LNCAP (cell line): Measurements from ENCODE around the gene ANKZF1.

Source experiments
- CTCF ChIP-seq: fragments of 450-650 bp; IDR thresholded peaks from 2 replicates; pipeline ENCODE4 v1.5.1; 2017; ENCODE audit warnings: mild to moderate bottlenecking

The ANKZF1 gene

GRCh38 chr2:219206328-219207133, 23.1 kb upstream of the ANKZF1 start, which contains the start of gene ZFAND2B:
TSS of gene ZFAND2B (plus strand) at chr2:219206782. CDS start at chr2:219206988, 206 bp downstream.
- no peak for TF ChIP-seq CTCF

DNA sequence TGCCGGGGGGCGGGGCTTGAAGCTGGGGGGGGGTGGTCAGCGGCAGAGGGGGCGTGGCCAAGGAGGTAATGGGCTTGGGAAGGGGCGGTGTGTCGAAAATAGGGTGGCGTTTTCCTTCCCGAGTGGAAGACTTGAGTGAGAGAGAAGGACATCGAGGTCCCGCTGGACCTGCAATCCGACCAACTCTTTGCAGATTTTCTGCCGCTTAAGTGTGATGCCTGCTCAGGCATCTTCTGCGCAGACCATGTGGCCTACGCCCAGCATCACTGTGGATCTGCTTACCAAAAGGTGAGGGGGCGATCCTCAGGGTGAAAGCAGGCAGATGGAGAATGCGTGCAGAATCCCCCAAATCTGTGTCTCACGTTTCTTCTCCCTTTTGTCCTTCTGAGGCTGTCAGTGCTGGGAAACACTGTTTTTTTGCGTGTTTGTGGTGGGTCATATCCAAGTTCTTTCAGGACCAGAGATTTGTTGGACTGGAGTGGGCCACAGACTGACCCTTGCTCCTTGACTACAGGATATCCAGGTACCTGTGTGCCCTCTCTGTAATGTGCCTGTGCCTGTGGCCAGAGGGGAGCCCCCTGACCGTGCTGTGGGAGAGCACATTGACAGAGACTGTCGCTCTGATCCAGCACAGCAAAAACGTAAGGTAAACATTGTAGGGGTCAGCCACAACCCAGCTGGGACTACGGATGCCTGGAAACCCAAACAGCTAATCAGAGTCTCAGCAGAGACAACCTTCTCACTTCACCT, 22.3 kb upstream of the ANKZF1 start:
- TF ChIP-seq CTCF, result no peak

- TF ChIP-seq CTCF, result no peak
Observed at GRCh38 chr2:219207884-219208740, 21.5 kb upstream of the ANKZF1 start.

DNA sequence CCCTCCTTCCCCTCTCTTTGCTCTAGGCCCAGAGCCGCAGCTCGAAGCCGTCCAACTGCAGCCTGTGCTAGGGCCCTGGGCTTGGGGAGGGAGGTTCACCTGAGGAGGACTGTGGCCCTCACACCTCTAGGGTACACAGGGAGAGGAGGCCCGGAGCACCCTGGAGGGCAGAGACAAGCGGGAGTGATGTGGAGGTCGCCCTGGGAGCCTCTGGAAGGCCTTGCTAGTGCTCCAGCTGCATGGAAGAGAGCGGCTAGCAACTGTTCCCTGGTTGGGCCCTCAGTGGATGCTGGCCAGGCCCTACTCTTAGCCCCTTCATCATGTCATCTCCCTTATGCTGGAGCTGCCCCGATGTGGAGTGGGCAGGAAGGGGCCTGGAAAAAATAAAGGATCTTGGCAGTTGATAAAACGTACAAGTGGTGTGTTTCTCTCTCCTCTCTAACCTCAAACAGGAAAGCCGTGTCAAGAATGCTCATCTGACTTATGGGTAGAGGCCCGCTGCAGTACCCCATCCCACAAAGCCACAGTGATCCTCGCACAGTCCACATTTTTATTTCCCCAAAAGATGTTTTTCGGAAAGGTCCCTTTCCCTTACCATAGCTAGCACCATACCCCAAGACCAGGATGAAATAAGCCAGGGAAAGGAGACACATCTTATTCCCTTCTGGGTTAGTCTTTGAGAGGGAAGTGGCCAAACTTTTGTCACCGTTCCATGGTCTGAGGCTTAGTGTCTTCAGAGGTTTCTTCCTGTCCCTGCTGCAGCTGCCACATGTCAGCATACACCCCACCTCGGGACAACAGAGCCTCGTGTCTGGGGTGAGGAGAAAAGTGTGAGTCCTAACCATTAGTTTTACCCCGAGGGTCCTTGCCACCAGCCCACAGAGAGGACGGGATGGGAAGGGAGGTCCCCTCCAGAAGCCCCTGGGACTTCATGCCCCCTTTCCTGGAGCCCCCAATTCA, 20.1 kb upstream of the ANKZF1 start:
- TF ChIP-seq CTCF, result no peak

GRCh38 chr2:219210196-219210885, 19.3 kb upstream of the ANKZF1 start:
- no peak for TF ChIP-seq CTCF

- no peak for TF ChIP-seq CTCF
Observed at GRCh38 chr2:219210886-219211362, 18.7 kb upstream of the ANKZF1 start.
